K562 (cell line): ENCODE results near the gene SPECC1L. TPM values are rescaled to one million over a fixed set of nuclear protein-coding genes. Genes with fewer than 3 reads are reported as not detected.

Experiments
- ARNT ChIP-seq, 2 experiments: fragments of 450-650 bp; IDR thresholded peaks; 2 replicates each; pipeline ENCODE4 v1.6.1; 2016; ENCODE audit warnings: mild to moderate bottlenecking in 1 of 2
- BRF1 ChIP-seq: IDR thresholded peaks from 3 replicates; pipeline ENCODE4 v1.6.1; 2011; ENCODE audit warnings: borderline replicate concordance, mild to moderate bottlenecking; ENCODE audit not compliant: insufficient read length; ENCODE audit errors: extremely low read depth
- CTCF ChIP-seq, 3 experiments: IDR thresholded peaks in 2 of 3; conservative IDR thresholded peaks in 1 of 3; 2 replicates each; pipeline ENCODE4 v1.5.1; 2011 to 2012; ENCODE audit warnings: low read length in 3 of 3, mild to moderate bottlenecking in 3 of 3, control low read depth in 2 of 3, improper control_type of control experiment in 1 of 3, inconsistent platforms in 1 of 3, low read depth in 1 of 3, mixed read lengths in 1 of 3, moderate library complexity in 1 of 3; ENCODE audit not compliant: insufficient read depth in 2 of 3
- CUX1 ChIP-seq: fragments of 200-800 bp; sonication (Bioruptor generic); IDR thresholded peaks from 2 replicates; pipeline ENCODE4 v1.6.1; 2016; ENCODE audit warnings: missing genetic modification characterization, missing compliant biosample characterization
- ETV6 ChIP-seq, 3 experiments: fragments of 150-350 bp in 1 of 3; sonication (generic) in 1 of 3; formaldehyde crosslinking in 1 of 3; IDR thresholded peaks; 2 replicates each; pipeline versions ENCODE4 v1.6.1 to v1.8.0; 2014 to 2022; ENCODE audit warnings: borderline replicate concordance in 2 of 3, low read depth in 2 of 3, antibody characterized with exemption in 1 of 3, low read length in 1 of 3, mild to moderate bottlenecking in 1 of 3, missing genetic modification reagents in 1 of 3
- GTF2E2 ChIP-seq: fragments of 200-800 bp; sonication (Bioruptor generic); IDR thresholded peaks from 2 replicates; pipeline ENCODE4 v1.6.1; 2016; ENCODE audit warnings: missing genetic modification characterization, missing compliant biosample characterization
- LEF1 ChIP-seq: fragments of 450-650 bp; IDR thresholded peaks from 2 replicates; pipeline ENCODE4 v1.6.1; 2016; ENCODE audit warnings: mild to moderate bottlenecking
- SIN3A ChIP-seq, 2 experiments: fragments of 150-350 bp in 1 of 2; IDR thresholded peaks; 2 replicates each; pipeline ENCODE4 v1.6.1; 2011 to 2016; ENCODE audit warnings: borderline replicate concordance in 2 of 2, low read depth in 2 of 2, low read length in 2 of 2, mild to moderate bottlenecking in 2 of 2, moderate library complexity in 2 of 2; ENCODE audit not compliant: control insufficient read depth in 1 of 2
- ZBTB7A ChIP-seq: IDR thresholded peaks from 2 replicates; pipeline ENCODE4 v1.6.1; 2011; ENCODE audit warnings: low read depth, mild to moderate bottlenecking, low read length, moderate library complexity, borderline replicate concordance; ENCODE audit not compliant: control insufficient read depth
- ZNF175 ChIP-seq: fragments of 200-800 bp; sonication (Bioruptor generic); IDR thresholded peaks from 2 replicates; pipeline ENCODE4 v1.6.1; 2016; ENCODE audit warnings: low read depth, mild to moderate bottlenecking, missing genetic modification characterization, missing compliant biosample characterization
- polyA plus RNA-seq, 8 experiments: library from polyadenylated mRNA; depleted of rRNA in 4 of 8; stranded (reverse) in 5 of 8; unstranded in 3 of 8; fragments of >200 nt; fragmentation: Nextera tagmentation in 2 of 8; fragmentation: Illumina TruSeq in 1 of 8; extraction: Ambion mirVana in 2 of 8; extraction: Trizol in 1 of 8; gene quantifications; 2 replicates each; pipeline versions ENCODE4 v1.2.1 to v1.2.3, GENCODE V29; 2011 to 2014; ENCODE audit warnings: inconsistent platforms in 1 of 8, missing spikeins in 1 of 8
- total RNA-seq, 7 experiments: library from RNA; depleted of rRNA in 6 of 7; stranded (reverse); fragments of >200 nt in 6 of 7; fragmentation: Illumina TruSeq in 2 of 7; extraction: Trizol in 2 of 7; gene quantifications; 2 replicates each; pipeline versions ENCODE4 v1.2.1 to v1.2.3, GENCODE V29; 2011 to 2021; ENCODE audit warnings: low replicate concordance in 1 of 7

Gene SPECC1L
- total and polyA plus RNA-seq, 9 of the 15 experiments (the other 6 are each of a cell fraction or from before 2014, with no cell fraction given): 1.4 to 27.9 (median 14.5) TPM

GRCh38 chr22:24230911-24231656 lies 39.5 kb upstream of the SPECC1L start (continued):
- TF ChIP-seq CTCF (IDR thresholded peaks at IDR 0.05 in 2 of 3, conservative IDR thresholded peaks at IDR 0.05 in 1 of 3; ENCODE audit: insufficient read depth in 2 of 3, low read depth in 1 of 3, low read length in 3 of 3) (peak; percentile 40 to 50 (median 42)), ZNF175 (CRISPR knock-in tag) (no peak), CUX1 (CRISPR knock-in tag) (no peak), ZBTB7A (0 out of 2 replicates have a peak, but pooled peaks have one; percentile 18), BRF1 (no peak), LEF1 (no peak), ETV6 (IDR thresholded peaks at IDR 0.05; ENCODE audit: borderline replicate concordance in 1 of 2, low read depth in 2 of 2, low read length in 1 of 2) (no peak), ETV6 (CRISPR knock-in tag; IDR thresholded peaks at IDR 0.05; ENCODE audit: borderline replicate concordance) (no peak), ARNT (IDR thresholded peaks at IDR 0.05) (no peak), GTF2E2 (tag) (no peak), SIN3A (IDR thresholded peaks at IDR 0.05; ENCODE audit: borderline replicate concordance in 2 of 2, control insufficient read depth in 1 of 2, low read depth in 2 of 2, low read length in 2 of 2) (no peak)
